Measurements from ENCODE around the gene STX3.

- TF ChIP-seq CTCF (IDR thresholded peaks at IDR 0.05), result peak in 5 of 6 experiments; percentile 43 to 83 (median 56)
- TF ChIP-seq POLR2A (IDR thresholded peaks at IDR 0.05), result no peak
These were observed 47.5 kb downstream of the STX3 start for GRCh38 chr11:59802639-59803176.
